Measurements from ENCODE around the gene PIK3R2. TPM values are rescaled to one million over a fixed set of nuclear protein-coding genes. Genes with fewer than 3 reads are reported as not detected.

PIK3R2 gene
- total and polyA plus RNA-seq, 2 of the 8 experiments (the other 6 are each of a cell fraction or from before 2014, with no cell fraction given): 21.7 to 57.1 TPM

DNA sequence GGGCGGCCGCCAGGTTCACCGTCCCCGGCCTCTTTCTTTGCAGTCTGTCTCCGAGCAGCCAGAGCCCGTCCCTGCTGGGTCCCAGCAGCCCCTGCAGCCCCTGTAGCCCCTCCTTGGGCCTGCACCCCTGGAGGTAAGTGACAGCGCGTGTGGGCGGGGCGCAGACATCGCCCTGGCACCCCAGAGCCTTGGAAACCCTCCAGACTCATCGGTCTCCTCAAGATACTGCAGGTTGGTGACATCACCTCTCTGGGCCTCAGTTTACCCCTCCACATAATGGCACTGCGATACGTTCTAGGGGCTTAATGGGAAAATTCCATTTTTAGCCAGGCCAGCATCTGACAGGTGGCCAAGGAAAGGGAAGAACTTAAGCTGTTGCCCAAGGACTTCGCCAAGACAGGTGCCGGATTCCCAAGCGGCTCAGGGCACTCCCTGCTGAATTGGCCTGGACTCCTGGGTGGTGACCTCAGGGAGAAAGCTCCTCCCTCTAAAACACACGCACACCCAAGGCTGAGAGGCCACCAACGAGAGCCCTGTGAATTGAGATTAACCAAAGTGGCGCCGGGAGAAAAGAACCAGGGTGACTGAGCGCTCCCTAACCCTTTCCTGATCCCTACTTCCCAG lies 42.2 kb upstream of the PIK3R2 start (continued):
- no peak for TF ChIP-seq NANOG (IDR thresholded peaks at IDR 0.05; ENCODE audit: insufficient read depth, low read depth, low read length, poor library complexity, severe bottlenecking)
- no peak for TF ChIP-seq RNF2 (IDR thresholded peaks at IDR 0.05; ENCODE audit: borderline replicate concordance, low read depth, low read length, missing control alignments, poor library complexity, severe bottlenecking)
- no peak for TF ChIP-seq SAP30 (IDR thresholded peaks at IDR 0.05; ENCODE audit: insufficient read depth, insufficient replicate concordance, low read length)
- TF ChIP-seq TBP (IDR thresholded peaks at IDR 0.05; ENCODE audit: low read depth, low read length): no peak
- TF ChIP-seq JUN (IDR thresholded peaks at IDR 0.05; ENCODE audit: low read depth, low read length): no peak
- no peak for TF ChIP-seq MAX (IDR thresholded peaks at IDR 0.05)
- no peak for TF ChIP-seq MAFK (IDR thresholded peaks at IDR 0.05; ENCODE audit: low read depth, low read length)
- no peak for TF ChIP-seq BCL11A (IDR thresholded peaks at IDR 0.05; ENCODE audit: low read depth in 2 of 2, low read length in 2 of 2)
- TF ChIP-seq, protein P1, sequence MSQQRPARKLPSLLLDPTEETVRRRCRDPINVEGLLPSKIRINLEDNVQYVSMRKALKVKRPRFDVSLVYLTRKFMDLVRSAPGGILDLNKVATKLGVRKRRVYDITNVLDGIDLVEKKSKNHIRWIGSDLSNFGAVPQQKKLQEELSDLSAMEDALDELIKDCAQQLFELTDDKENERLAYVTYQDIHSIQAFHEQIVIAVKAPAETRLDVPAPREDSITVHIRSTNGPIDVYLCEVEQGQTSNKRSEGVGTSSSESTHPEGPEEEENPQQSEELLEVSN (IDR thresholded peaks at IDR 0.05): no peak
